ENCODE measurements around the gene CFAP251.

- TF ChIP-seq CTCF (IDR thresholded peaks at IDR 0.05; ENCODE audit: poor library complexity) (no peak), EZH2phosphoT487 (IDR thresholded peaks at IDR 0.05; ENCODE audit: low read depth, severe bottlenecking, unreplicated experiment) (no peak), EZH2 (IDR thresholded peaks at IDR 0.05; ENCODE audit: borderline replicate concordance) (no peak)
Observed at GRCh38 chr12:121874071-121874470, 44.3 kb upstream of the CFAP251 start.
